Measurements from ENCODE around the gene PIGW. TPM values are rescaled to one million over a fixed set of nuclear protein-coding genes. Genes with fewer than 3 reads are reported as not detected.

PIGW gene
- total RNA-seq (2014; rRNA removed; shearing (Covaris generic)) = 15.8 and 17.2 TPM in 2 replicates
- polyA plus RNA-seq (2016; fragmentation: Nextera tagmentation; extraction: Ambion mirVana) = 5.5 and 8.0 TPM in 2 replicates
- long read RNA-seq, transcript PIGW-204 (2 exons, 2,312 nt) = major isoform, 6 of 10 reads
- long read RNA-seq, partial matches to known transcripts = 0 of 10 reads
- long read RNA-seq, other reads (novel, unspliced or antisense) = 1 of 10 reads

GRCh38 chr17:36534840-36535668, at the start of gene PIGW, which contains the start of gene MYO19:
Gene PIGW (plus strand): TSS chr17:36534987. CDS start chr17:36537102, 2,115 bp downstream.
Gene MYO19 (minus strand): TSS chr17:36534868. CDS start chr17:36532538, 2,330 bp downstream.
- peaks cover 70% of the 10 kb centered on the region for H3K36me3 Mint-ChIP-seq (ENCODE audit: low read depth)
- peak within 1 kb of the TSS; percentile 99 for H3K27ac Mint-ChIP-seq
- Histone ChIP-seq H3K4me1 (ENCODE audit: insufficient read depth) (peaks cover 11% of the 10 kb centered on the region), H2AFZ (peak within 1 kb of the TSS; percentile 88), H3K9me2 (ENCODE audit: insufficient read depth) (no peaks in the 10 kb centered on the region), H3F3A (replicated peaks; ENCODE audit: low read depth) (peaks cover 29% of the 10 kb centered on the region), H3K4me2 (peak within 1 kb of the TSS; percentile 98), H3K27me3 (ENCODE audit: insufficient read depth) (no peaks in the 10 kb centered on the region), H3K79me2 (replicated peaks; ENCODE audit: insufficient read depth) (peaks cover 54% of the 10 kb centered on the region), H3K27ac (ENCODE audit: low read depth) (peak within 1 kb of the TSS; percentile 99), H4K20me1 (replicated peaks; ENCODE audit: insufficient read depth) (peaks cover 14% of the 10 kb centered on the region; the same call in 1 of the 2 replicates), H3K36me3 (ENCODE audit: insufficient read depth) (peaks cover 42% of the 10 kb centered on the region), H3K4me3 (peak within 1 kb of the TSS; percentile 96)
- H3K9me3 Mint-ChIP-seq = peaks cover 10% of the 10 kb centered on the region; the same call in 2 of the 3 replicates
- ATAC-seq (peak; percentile 89), DNase-seq (ENCODE audit: low spot score) (peak; percentile 95)
- peak within 1 kb of the TSS; percentile 99 for H3K4me3 Mint-ChIP-seq
- peaks cover 17% of the 10 kb centered on the region for H3K4me1 Mint-ChIP-seq
- peaks cover 14% of the 10 kb centered on the region for H3K27me3 Mint-ChIP-seq (ENCODE audit: insufficient read depth, low read depth, poor library complexity)
- no peak for TF ChIP-seq EZH2 (IDR thresholded peaks at IDR 0.05; ENCODE audit: low read depth, unreplicated experiment)
- TF ChIP-seq ZNF462 (CRISPR knock-in tag; IDR thresholded peaks at IDR 0.05) = no peak
- TF ChIP-seq ZNF331 (CRISPR knock-in tag; IDR thresholded peaks at IDR 0.05; ENCODE audit: low read depth) = no peak
- TF ChIP-seq ZNF114 (CRISPR knock-in tag; IDR thresholded peaks at IDR 0.05) = peak; percentile 18; the same call in 1 of the 2 replicates
- TF ChIP-seq CREB1 (CRISPR knock-in tag; IDR thresholded peaks at IDR 0.05; ENCODE audit: low read depth) = peak; percentile 54
- peak; percentile 65; the same call in 1 of the 2 replicates for TF ChIP-seq ETS1 (IDR thresholded peaks at IDR 0.05)
- no peak for TF ChIP-seq JUNB (IDR thresholded peaks at IDR 0.05; ENCODE audit: unreplicated experiment)
- no peak for TF ChIP-seq EZH2phosphoT487 (IDR thresholded peaks at IDR 0.05; ENCODE audit: unreplicated experiment)
- no peak; a peak in 1 of 4 replicates for TF ChIP-seq CTCF (conservative IDR thresholded peaks at IDR 0.05; ENCODE audit: low read depth in 2 of 2)
- TF ChIP-seq NANOG (IDR thresholded peaks at IDR 0.05; ENCODE audit: borderline replicate concordance) = no peak
- peak; percentile 90 for TF ChIP-seq POLR2AphosphoS5 (IDR thresholded peaks at IDR 0.05; ENCODE audit: low read depth)
- TF ChIP-seq REST (IDR thresholded peaks at IDR 0.05; ENCODE audit: unreplicated experiment) = no peak
